ENCODE measurements around the gene SH3BGRL2.
"Not testable (repeated sequence)": the region's sequence is repeated elsewhere in the genome, so short reads cannot be mapped to it uniquely, and the experiment has no call there.

Gene SH3BGRL2

GRCh38 chr6:79704200-79704599 lies 73.1 kb downstream of the SH3BGRL2 start:
- no peak for DNase-seq

- DNase-seq: no peak
Observed at GRCh38 chr6:79705456-79705995, 74.4 kb downstream of the SH3BGRL2 start.

- DNase-seq: no peak
Observed at GRCh38 chr6:79706527-79706926, 75.4 kb downstream of the SH3BGRL2 start.

- DNase-seq: no peak
Observed at GRCh38 chr6:79707621-79708020, 76.5 kb downstream of the SH3BGRL2 start.

- DNase-seq: no peak
Observed at GRCh38 chr6:79708095-79708791, 77.1 kb downstream of the SH3BGRL2 start.

- DNase-seq: no peak
Observed at GRCh38 chr6:79710127-79710526, 79.0 kb downstream of the SH3BGRL2 start.

GRCh38 chr6:79711167-79711566 lies 80.0 kb downstream of the SH3BGRL2 start:
- no peak for DNase-seq

GRCh38 chr6:79712144-79712543 lies 81.0 kb downstream of the SH3BGRL2 start:
- no peak for DNase-seq

GRCh38 chr6:79712616-79713135 lies 81.5 kb downstream of the SH3BGRL2 start:
- DNase-seq: no peak

GRCh38 chr6:79713701-79714322 lies 82.7 kb downstream of the SH3BGRL2 start:
- DNase-seq: no peak

GRCh38 chr6:79717989-79718388 lies 86.9 kb downstream of the SH3BGRL2 start:
- DNase-seq: no peak

GRCh38 chr6:79718509-79719247 lies 87.5 kb downstream of the SH3BGRL2 start:
- no peak for DNase-seq

GRCh38 chr6:79719248-79719960 lies 88.3 kb downstream of the SH3BGRL2 start:
- no peak for DNase-seq

GRCh38 chr6:79724816-79725215 lies 93.7 kb downstream of the SH3BGRL2 start:
- DNase-seq: no peak

- DNase-seq: no peak
Observed at GRCh38 chr6:79731471-79731870, 100.3 kb downstream of the SH3BGRL2 start.

GRCh38 chr6:79733388-79733787 lies 102.3 kb downstream of the SH3BGRL2 start:
- DNase-seq: no peak

GRCh38 chr6:79734374-79734773 lies 103.2 kb downstream of the SH3BGRL2 start:
- DNase-seq: no peak

GRCh38 chr6:79735183-79735582 lies 104.1 kb downstream of the SH3BGRL2 start:
- no peak for DNase-seq

- DNase-seq: no peak
Observed at GRCh38 chr6:79737172-79737571, 106.0 kb downstream of the SH3BGRL2 start.

- no peak for DNase-seq
Observed at GRCh38 chr6:79742030-79742429, 110.9 kb downstream of the SH3BGRL2 start.

GRCh38 chr6:79745282-79745681 lies 114.2 kb downstream of the SH3BGRL2 start:
- not testable (repeated sequence) for DNase-seq

GRCh38 chr6:79746325-79746724 lies 115.2 kb downstream of the SH3BGRL2 start:
- DNase-seq: not testable (repeated sequence)

GRCh38 chr6:79750806-79751205 lies 119.7 kb downstream of the SH3BGRL2 start:
- no peak for DNase-seq
